Measurements from ENCODE around the gene DUSP28.

DUSP28 gene

DNA sequence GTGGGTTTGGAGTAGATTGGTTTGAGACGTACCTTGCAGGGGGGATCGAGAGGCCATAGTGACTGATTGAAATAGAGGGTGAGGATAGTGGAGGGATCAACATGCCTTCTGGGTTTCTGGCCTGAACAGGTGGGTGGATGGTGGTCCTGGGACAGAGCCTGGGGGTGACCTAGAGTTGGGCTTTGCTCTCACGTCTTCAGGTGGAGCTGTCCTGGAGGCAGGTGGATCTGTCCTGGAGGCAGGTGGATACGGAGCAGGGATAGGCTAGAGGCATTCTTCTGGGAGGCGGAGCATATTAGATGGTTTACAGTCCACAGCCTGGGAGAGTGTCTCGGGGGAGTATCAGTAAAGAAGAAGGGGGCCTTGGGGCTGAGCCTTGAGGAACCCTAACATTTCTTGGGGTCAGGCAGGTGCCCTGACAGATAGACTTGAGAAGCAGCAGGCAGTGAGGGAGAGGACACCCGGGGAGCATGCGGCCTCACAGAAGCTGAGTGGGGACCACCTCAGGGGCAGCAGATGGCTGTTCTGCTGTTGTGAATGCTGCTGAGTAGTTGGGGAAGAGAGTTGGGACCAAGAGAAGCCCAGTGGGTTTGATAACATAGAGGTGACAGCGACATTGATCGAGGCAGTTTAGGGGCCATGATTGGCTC is 28.0 kb downstream of the DUSP28 start:
- no peak for DNase-seq

DNA sequence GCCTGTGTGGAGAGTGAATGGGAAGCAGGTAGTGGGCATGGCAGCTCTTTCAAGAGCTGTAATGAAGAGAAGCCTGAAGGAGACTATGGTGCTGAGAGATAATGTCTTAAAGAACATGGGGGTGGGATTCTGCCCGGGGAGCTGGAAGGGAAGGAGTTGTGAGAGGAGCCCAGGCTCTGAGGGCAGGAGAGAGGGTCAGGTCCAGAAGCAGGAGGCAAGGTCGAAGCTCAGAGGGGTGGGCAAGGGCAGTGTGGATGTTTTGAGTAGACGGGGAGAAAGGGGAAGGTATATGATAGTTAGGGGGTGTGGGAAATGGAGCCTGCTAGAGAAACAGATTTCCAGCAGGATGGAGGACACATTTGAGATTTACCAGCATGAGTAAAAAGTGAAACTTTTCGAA is 28.5 kb downstream of the DUSP28 start:
- DNase-seq, result no peak

DNA sequence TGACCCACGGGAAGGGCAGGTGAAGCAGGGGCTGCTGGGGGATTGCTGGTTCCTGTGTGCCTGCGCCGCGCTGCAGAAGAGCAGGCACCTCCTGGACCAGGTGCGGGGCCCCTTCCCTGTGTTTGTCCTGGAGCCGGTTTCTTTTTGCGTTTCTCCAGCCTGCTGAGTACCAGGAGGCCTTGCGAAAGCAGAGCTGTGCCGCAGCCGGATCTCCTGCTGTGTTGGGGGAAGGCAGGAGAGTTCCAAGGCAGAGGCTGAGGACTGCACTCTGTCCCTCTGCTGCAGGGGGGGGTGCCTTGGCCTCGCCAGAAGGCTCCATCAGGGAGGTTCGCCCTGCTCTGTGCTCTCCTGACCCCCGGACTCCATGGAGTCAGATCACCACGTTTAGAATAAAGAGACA is 29.2 kb downstream of the DUSP28 start:
- DNase-seq, result no peak

DNA sequence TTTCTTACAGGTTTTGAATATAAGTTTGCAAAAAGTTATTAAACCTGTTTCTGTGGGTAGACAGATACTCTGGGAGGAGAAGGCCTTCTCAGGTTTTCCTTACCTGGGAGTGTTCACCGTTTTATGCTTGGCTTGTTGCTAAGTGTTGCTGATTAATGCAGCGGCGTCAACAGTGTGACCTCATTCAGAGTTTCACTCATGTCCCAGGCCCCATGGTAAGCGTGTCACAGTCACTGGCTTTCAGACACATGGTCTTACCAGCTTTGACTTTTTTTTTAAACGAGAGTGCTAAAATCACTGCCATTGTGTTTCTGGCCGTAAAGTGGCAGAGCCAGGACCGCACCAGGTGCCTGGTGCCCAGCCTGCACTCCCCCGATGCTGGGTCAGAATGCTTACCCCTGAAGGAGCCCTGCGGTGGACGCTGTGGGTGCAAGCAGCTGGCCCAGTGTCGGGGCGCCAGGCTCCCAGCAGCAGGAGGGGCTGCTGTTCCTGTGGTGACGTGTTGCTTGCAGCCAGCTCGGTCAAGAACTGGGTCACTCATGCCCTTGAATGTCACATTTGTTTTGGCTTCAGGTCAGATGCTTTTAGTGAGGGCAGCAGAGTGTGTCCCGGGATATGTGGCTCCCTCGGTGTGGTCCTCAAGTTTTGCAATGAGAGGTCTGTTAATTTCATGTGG is 29.8 kb downstream of the DUSP28 start:
- no peak for DNase-seq

DNA sequence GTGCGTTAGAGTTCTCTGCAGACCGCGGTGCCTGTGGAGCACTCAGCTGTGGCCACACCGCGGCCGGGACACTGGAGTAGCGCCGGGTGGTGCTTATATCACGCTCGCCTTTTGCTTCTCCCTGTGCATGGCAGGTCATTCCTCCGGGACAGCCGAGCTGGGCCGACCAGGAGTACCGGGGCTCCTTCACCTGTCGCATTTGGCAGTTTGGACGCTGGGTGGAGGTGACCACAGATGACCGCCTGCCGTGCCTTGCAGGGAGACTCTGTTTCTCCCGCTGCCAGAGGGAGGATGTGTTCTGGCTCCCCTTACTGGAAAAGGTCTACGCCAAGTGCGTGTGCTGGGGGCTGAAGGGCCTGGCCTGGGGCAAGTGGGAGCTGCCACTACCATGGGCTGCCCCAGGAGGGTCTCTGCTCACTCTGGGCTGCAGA is 30.5 kb downstream of the DUSP28 start:
- no peak for DNase-seq

DNA sequence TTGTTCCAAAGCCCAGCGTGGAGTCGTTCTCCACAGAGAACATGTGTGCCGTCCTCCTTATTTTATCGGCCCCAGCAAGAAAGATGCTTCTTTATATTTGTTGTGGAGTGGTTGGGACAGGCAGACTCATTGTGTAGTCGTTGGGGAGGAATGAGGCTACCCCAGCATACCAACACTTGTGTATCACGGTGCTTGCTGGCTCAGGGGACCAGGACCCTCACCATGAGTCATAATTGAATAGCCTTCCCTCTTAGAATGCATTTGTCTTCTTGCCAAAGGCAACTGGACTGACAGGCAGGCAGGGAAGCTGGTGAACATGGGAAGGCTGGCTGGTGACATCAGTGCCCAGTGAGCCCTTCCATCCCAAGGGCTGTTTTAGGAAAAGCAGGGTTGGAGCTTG is 31.1 kb downstream of the DUSP28 start:
- no peak for DNase-seq

DNA sequence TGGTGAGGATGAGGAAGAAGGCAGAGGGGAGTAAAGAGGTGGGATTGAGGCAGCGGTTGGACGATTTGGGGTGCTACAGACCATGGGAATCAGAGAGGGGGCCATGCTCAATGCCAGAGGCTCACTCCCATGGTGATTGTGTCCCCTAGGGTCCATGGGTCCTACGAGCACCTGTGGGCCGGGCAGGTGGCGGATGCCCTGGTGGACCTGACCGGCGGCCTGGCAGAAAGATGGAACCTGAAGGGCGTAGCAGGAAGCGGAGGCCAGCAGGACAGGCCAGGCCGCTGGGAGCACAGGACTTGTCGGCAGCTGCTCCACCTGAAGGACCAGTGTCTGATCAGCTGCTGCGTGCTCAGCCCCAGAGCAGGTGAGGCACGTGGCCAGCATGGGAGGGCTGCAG is 31.6 kb downstream of the DUSP28 start:
- no peak for DNase-seq

DNA sequence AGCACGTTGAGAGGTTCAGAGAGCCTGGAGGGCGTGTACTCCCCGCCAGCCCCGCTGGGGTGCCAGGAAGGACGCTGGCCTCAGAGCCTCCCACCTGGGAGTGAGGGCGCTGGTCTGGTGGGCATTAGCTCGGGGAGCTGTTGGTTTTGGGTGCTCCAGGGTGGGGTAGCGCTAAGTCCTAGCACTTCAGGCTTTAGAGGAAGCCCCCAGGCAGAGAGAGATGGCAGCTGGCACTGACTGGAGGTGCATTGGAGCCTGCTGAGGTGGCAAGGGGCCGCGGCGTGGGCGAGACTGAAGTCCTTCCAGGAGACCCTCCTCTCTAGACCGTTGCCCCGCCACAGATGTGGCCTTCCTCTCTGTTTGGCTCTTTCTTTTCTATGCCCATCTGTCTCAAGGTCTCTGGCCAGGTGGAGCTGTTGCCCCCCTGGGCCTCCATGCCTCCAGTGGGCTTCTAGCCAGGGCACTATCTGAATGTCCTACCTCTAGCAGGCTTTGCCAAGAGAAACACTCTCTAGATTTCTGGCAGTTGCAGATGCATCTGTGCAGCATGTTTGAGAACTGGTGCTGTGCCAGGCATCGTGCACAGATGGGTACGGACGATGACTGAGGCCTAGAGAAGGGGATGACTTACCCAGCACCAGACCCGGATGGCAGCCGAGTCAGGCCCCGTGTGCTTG is 33.0 kb downstream of the DUSP28 start:
- no peak for DNase-seq

DNA sequence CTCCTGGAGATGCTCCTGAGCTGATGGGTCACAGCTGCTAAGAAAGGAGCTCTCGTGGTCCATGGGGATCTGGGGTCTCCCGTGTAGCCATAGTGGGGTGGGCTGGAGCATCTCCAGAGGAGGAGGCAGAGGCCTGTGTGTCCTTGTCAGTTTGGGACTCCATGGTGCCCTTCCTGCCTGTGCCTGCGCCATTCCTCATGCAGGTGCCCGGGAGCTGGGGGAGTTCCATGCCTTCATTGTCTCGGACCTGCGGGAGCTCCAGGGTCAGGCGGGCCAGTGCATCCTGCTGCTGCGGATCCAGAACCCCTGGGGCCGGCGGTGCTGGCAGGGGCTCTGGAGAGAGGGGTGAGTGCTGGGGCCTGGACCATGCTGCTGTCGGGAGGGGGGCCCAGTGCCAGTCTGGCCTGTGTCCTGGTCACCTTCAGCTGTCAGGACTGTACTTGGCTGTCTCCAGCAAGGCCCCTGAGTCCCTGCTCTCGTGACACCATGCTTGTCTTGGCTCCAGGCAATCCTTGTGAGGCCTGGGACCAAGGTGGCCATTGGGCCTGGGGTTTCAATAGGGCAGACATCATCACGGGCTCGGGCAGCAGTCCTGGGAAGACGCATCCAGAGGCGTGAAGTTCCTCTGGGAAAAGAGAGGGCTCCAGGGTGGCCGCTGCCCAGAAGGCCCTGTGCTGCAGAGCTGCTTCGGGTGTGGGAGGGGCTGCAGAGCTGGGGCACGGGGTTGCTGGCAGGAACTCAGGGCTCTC is 33.7 kb downstream of the DUSP28 start:
- DNase-seq, result no peak

DNA sequence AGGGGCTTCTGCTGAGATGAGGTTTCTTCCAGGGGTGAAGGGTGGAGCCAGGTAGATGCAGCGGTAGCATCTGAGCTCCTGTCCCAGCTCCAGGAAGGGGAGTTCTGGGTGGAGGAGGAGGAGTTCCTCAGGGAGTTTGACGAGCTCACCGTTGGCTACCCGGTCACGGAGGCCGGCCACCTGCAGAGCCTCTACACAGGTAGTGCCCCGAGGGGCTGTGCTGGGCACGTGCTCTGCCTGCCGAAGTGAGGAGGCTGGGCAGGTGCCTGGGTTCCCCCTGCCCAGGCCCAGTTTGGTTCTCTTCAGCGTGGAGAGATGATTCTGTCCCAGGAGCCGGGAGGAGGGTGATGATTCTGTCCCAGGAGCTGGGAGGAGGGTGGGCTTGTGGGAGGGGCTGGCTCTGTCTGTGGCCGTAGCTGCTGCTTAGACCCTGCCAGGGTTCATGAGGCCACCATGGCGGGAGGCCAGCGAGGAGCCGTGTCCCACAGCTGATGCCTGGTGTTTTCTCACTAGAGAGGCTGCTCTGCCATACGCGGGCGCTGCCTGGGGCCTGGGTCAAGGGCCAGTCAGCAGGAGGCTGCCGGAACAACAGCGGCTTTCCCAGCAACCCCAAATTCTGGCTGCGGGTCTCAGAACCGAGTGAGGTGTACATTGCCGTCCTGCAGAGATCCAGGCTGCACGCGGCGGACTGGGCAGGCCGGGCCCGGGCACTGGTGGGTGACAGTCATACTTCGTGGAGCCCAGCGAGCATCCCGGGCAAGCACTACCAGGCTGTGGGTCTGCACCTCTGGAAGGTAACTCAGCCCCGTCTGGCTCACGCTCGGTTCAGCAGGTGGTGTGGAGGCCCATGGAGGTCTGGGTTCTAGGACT is 34.6 kb downstream of the DUSP28 start:
- DNase-seq, result no peak

DNA sequence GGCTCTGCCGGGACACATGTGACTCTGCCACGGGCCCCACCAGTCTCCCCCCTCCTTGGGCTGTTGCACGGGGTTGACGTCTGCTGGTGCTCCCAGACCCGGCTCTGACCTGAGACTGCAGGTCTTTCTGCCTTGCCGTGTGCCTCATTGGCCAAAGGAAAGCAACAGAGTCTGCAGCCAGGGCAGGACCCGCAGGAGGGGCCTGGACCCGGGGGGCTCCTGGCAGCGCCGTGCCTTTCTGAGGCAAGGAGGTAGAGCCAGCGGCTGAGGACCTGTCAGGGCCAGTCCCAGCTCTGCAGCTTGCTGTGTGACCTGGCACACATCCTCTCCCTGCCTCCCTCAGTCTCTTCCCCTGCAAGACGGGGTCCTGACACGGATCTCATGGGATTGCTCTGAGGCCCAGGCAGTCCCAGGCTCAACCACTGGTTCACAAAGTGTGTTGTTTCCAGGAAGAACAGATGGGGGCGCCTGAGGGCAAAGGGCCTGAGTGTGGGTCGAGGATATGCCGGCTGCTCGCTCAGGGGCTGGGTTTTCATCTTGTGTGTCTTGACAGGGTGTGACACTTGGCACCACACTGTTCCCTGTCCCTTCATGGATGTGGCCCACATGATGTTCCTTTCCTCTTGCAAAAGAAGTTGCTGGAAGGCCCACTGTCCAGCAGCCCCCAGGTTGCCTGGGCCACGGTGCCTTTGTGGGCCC is 35.4 kb downstream of the DUSP28 start:
- DNase-seq, result no peak

DNA sequence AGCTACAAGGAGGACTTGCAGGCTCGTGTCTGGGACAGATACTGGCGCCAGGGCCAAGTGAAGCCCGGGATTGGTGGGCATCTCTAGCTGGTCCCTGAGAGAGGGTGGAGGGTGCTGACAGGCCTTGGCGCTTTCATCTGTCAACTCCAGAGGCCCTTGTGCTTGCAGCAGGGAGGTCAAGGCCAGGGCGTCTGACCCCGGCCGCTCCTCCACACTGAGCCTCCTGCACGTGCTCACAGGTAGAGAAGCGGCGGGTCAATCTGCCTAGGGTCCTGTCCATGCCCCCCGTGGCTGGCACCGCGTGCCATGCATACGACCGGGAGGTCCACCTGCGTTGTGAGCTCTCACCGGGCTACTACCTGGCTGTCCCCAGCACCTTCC is 35.9 kb downstream of the DUSP28 start:
- no peak for DNase-seq

DNA sequence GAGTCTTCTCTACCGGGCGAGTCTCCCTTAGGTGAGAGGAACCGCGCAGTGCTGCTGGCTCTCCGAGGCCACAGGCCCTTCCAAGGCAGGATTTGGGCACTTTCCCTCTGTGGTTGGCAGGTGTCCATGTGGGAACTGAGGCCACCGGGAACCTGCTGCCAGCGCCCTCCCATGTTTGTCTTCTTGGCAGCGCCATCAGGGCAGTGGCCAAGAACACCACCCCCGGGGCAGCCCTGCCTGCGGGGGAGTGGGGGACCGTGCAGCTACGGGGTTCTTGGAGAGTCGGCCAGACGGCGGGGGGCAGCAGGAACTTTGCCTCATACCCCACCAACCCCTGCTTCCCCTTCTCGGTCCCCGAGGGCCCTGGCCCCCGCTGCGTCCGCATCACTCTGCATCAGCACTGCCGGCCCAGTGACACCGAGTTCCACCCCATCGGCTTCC is 36.4 kb downstream of the DUSP28 start:
- no peak for DNase-seq

DNA sequence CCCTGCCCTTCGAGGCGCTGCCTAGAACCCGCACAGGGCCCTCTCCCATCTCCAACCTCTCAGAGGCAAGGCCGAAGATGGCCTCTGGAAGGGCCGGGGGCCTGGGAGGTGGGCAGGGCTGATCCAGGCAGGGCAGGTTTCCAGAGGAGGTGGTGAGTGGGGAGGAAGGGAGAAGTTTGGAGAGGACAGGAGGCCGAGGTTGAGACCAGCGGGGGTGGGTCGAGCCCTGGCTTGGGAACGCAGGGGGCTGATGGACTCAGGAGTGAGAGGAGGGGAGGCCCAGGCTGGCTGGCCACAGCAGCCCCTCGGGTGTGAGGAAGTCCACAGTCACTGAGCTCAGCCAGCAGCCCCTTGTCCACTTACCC is 36.9 kb downstream of the DUSP28 start:
- DNase-seq, result no peak

DNA sequence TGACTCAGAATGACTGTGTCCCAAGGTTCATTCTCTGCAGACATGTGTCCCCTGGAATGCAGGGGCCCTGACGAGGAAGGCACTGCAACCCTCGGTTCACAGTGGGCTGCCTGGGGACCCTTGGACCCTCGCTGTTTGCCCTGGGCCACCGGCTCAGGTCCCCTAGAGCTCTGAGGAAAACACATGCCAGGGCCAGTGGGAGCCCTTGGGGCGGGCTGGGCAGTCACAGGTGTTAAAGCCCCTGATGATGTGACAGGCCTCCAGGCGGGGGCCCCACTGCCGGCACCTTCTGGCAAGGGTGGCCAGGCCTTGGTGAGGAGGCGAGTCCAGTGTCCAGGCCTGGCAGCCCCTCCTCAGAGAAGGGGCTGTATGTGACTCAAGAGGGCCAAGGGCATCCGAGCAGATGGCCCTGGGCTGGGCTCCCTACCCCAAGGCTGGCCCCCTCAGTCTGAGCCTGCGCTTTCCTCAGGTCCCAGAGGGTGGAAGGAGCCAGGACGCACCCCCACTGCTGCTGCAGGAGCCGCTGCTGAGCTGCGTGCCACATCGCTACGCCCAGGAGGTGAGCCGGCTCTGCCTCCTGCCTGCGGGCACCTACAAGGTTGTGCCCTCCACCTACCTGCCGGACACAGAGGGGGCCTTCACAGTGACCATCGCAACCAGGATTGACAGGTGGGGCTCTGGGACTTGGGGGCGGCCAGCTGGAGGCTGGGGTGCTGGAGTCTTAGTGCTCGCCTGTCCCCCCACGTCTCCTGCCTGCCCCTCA is 37.4 kb downstream of the DUSP28 start:
- DNase-seq, result no peak

DNA sequence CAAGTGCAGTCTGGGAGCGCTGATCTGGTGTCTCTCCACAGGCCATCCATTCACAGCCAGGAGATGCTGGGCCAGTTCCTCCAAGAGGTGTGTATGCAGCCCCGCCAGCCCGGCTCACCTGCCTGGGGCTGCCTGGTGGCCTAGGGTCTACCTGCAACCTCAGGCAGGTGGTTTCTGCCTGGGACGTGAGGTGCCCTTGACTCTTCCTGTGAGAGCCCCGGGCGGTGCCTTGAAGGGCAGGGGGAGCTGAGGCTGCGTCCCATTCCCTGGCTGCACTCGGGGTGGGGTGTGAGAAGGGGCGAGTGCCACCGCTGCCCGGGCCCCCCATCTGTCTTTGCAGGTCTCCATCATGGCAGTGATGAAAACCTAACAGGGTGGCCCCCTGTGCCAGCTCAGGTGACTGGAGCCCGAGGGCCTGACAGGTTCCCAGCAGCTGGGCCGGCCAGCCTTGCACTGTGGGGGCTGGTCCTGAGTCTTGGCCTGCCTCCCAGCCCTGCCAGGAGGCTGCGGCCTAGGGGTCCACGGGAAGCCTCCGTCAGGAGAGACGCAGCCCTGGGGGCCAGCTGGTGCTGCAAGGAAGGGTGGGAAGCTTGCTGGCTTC is 38.3 kb downstream of the DUSP28 start:
- no peak for DNase-seq

DNA sequence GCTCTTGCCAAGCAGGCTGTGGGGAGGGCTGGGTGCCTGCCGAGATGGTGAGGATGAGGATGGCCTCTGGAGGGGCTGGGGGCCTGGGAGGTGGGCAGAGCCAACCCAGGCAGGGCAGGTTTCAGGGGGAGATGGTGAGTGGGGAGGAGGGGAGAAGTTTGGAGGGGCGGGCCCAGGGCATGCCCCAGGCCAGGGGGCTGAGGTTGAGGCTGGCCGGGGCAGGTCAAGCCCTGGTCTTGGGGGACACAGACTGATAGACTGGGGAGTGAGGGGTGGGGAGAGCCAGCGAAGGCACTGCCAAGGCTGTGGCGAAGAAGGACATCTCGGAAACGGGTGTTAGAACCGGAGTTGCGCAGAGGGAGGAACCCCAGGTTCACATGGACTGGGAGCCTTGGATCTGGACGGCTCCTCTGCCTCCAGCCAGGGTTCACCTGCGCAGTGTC is 39.0 kb downstream of the DUSP28 start:
- no peak for DNase-seq

DNA sequence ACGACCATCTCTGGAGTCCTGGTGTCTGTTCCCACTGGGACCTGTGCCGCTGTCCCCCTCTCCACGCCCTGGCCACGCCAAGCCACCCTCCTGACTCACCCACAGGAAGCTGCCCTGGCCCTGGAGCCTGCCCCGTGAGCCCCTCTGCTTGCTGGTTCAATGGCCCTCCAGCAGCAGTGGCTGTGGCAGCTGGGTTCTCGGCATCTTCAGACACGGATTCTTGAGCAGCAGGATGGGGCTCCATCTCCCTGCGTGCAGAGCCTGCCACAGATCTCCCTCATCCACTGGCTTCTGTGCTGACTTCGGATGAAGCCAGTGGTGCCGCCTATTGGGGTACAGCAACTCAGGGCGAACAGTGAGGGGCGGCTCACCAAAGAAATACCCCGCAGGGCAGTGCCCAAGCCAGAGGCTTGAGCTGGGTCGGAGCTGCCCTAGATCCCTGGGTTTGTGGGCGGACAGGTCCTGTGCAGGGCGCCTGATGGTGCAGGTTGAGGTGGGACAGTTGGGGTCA is 40.3 kb downstream of the DUSP28 start:
- DNase-seq, result no peak

DNA sequence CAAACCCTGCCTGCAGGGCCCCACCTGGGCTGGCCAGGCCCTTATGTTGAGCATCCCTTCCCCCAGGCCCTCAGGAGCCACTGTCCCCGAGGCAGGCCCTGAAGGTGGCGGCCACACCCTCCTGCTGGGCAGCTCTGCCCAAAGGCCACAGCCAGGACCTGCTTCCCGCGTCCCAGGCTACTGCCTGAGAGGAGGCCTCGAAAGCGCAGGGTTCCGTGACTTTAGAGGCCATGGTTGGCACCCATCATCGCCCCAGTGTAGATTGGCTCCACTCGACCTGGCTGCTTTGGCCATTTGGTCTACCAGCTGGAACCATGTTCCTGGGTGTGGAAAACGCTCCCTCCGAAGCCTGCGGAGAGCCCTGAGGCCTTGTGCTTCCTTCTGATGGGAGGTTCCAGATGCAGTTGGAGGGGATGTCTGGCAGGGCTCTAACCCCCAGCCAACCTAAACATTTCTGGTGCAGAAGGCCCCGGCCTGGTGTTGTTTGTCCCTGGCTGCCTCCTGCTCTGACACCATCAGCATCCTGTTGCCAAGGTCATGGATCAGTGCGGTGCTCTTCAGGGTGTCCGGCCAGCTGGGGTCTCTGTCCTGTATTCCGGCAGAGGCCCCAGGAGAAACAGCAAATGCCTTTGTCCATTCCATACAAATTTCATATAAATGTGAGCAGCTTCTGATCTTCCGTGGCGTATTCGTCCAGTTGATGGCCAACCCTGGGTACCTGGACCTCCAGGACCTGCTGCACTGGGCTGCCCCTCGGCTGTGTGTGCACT is 41.1 kb downstream of the DUSP28 start:
- DNase-seq, result no peak

DNA sequence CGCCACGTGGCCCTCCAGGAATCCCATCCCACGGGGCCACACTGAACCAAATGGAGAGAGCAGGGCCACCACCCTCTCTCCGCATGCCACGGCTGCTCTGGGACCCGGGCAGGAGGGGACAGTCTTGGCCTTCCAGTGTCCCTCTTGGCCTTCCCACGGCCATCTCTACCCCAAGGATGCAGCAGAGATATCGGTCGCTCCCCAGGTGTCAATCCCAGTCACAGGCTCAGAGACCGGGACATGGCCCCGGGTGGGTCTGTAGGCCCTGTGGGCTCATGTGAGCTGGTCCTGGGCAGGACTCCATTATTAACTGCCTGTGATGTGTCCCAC is 41.6 kb downstream of the DUSP28 start:
- no peak for DNase-seq
